ENCODE data around the gene ADGRG1. TPM values are rescaled to one million over a fixed set of nuclear protein-coding genes. Genes with fewer than 3 reads are reported as not detected.

ADGRG1 gene
- total and polyA plus RNA-seq, 2 donors (not counting 1 experiment from before 2014, with no cell fraction given) = 1.6 to 1.8 TPM

- no peaks in the 10 kb centered on the region for H4K20me1 ChIP-seq (ENCODE audit: control insufficient read depth, extremely low read depth, insufficient read depth, low read length)
- H3K9me3 ChIP-seq (ENCODE audit: control insufficient read depth, insufficient read depth, low read depth, low read length) = no peaks in the 10 kb centered on the region
- H3K4me2 ChIP-seq (ENCODE audit: extremely low read depth, insufficient read depth, low read length) = no peak overlapping the region
- H2AFZ ChIP-seq (ENCODE audit: low read length) = no peak overlapping the region
- no peak overlapping the region for H3K4me3 ChIP-seq (replicated peaks in 1 of 4; ENCODE audit: control extremely low read depth in 1 of 4, insufficient read depth in 1 of 4, low read depth in 3 of 4, low read length in 4 of 4)
- H3K36me3 ChIP-seq (ENCODE audit: control insufficient read depth, insufficient read depth, low read length) = no peaks in the 10 kb centered on the region
- no peaks in the 10 kb centered on the region for H3K79me2 ChIP-seq (ENCODE audit: control insufficient read depth, insufficient read depth, low read length)
- DNase-seq (ENCODE audit: low read depth in 2 of 2) = no peak
- H3K27ac ChIP-seq (ENCODE audit: insufficient read depth, low read length) = no peak overlapping the region
- no peak overlapping the region for H3K9ac ChIP-seq (ENCODE audit: insufficient read depth, low read length)
- H3K27me3 ChIP-seq (ENCODE audit: control insufficient read depth, insufficient read depth, low read length) = no peaks in the 10 kb centered on the region
- TF ChIP-seq CTCF (conservative IDR thresholded peaks at IDR 0.05 in 1 of 2, IDR thresholded peaks at IDR 0.05 in 1 of 2; ENCODE audit: low read depth in 1 of 2, low read length in 2 of 2) (no peak), EZH2 (IDR thresholded peaks at IDR 0.05; ENCODE audit: low read length, missing control alignments) (no peak)
- peaks cover 8% of the 10 kb centered on the region for H3K4me1 ChIP-seq (ENCODE audit: control insufficient read depth, extremely low read depth, insufficient read depth, low read length)
Observed at GRCh38 chr16:57644383-57645014, 16.1 kb downstream of the ADGRG1 start.

- Histone ChIP-seq H3K27me3 (ENCODE audit: control insufficient read depth, insufficient read depth, low read length) (no peaks in the 10 kb centered on the region), H2AFZ (ENCODE audit: low read length) (no peak overlapping the region), H4K20me1 (ENCODE audit: control insufficient read depth, extremely low read depth, insufficient read depth, low read length) (no peaks in the 10 kb centered on the region), H3K4me1 (ENCODE audit: control insufficient read depth, extremely low read depth, insufficient read depth, low read length) (peaks cover 8% of the 10 kb centered on the region), H3K9ac (ENCODE audit: insufficient read depth, low read length) (no peak overlapping the region), H3K4me2 (ENCODE audit: extremely low read depth, insufficient read depth, low read length) (no peak overlapping the region), H3K79me2 (ENCODE audit: control insufficient read depth, insufficient read depth, low read length) (no peaks in the 10 kb centered on the region), H3K36me3 (ENCODE audit: control insufficient read depth, insufficient read depth, low read length) (no peaks in the 10 kb centered on the region), H3K4me3 (replicated peaks in 1 of 4; ENCODE audit: control extremely low read depth in 1 of 4, insufficient read depth in 1 of 4, low read depth in 3 of 4, low read length in 4 of 4) (no peak overlapping the region), H3K9me3 (ENCODE audit: control insufficient read depth, insufficient read depth, low read depth, low read length) (no peaks in the 10 kb centered on the region), H3K27ac (ENCODE audit: insufficient read depth, low read length) (no peak overlapping the region)
- TF ChIP-seq CTCF (conservative IDR thresholded peaks at IDR 0.05 in 1 of 2, IDR thresholded peaks at IDR 0.05 in 1 of 2; ENCODE audit: low read depth in 1 of 2, low read length in 2 of 2) (no peak), EZH2 (IDR thresholded peaks at IDR 0.05; ENCODE audit: low read length, missing control alignments) (no peak)
- no peak for DNase-seq (ENCODE audit: low read depth in 2 of 2)
Observed at GRCh38 chr16:57645169-57645568, 16.7 kb downstream of the ADGRG1 start.

GRCh38 chr16:57645691-57646387 is 17.4 kb downstream of the ADGRG1 start:
- Histone ChIP-seq H3K9ac (ENCODE audit: insufficient read depth, low read length) (no peak overlapping the region), H4K20me1 (ENCODE audit: control insufficient read depth, extremely low read depth, insufficient read depth, low read length) (no peaks in the 10 kb centered on the region), H3K27ac (ENCODE audit: insufficient read depth, low read length) (no peak overlapping the region), H3K4me2 (ENCODE audit: extremely low read depth, insufficient read depth, low read length) (no peak overlapping the region), H3K27me3 (ENCODE audit: control insufficient read depth, insufficient read depth, low read length) (no peaks in the 10 kb centered on the region), H3K79me2 (ENCODE audit: control insufficient read depth, insufficient read depth, low read length) (no peaks in the 10 kb centered on the region), H2AFZ (ENCODE audit: low read length) (no peak overlapping the region), H3K4me3 (replicated peaks in 1 of 4; ENCODE audit: control extremely low read depth in 1 of 4, insufficient read depth in 1 of 4, low read depth in 3 of 4, low read length in 4 of 4) (no peak overlapping the region), H3K36me3 (ENCODE audit: control insufficient read depth, insufficient read depth, low read length) (no peaks in the 10 kb centered on the region), H3K4me1 (ENCODE audit: control insufficient read depth, extremely low read depth, insufficient read depth, low read length) (peaks cover 8% of the 10 kb centered on the region), H3K9me3 (ENCODE audit: control insufficient read depth, insufficient read depth, low read depth, low read length) (no peaks in the 10 kb centered on the region)
- TF ChIP-seq CTCF (conservative IDR thresholded peaks at IDR 0.05 in 1 of 2, IDR thresholded peaks at IDR 0.05 in 1 of 2; ENCODE audit: low read depth in 1 of 2, low read length in 2 of 2) (no peak), EZH2 (IDR thresholded peaks at IDR 0.05; ENCODE audit: low read length, missing control alignments) (no peak)
- peak; percentile 26 to 48 for DNase-seq (ENCODE audit: low read depth in 2 of 2)
